Mucosa of descending colon (tissue), 3 donors: ENCODE data around the gene SDF4. TPM values are rescaled to one million over a fixed set of nuclear protein-coding genes. Genes with fewer than 3 reads are reported as not detected.

Experiments used
- ATAC-seq: fragments of 200-7000 bp; cut with Tn5 transposase; one replicate; pipeline ENCODE4 v1.9.1; 2020; ENCODE audit warnings: mild to moderate bottlenecking, moderate library complexity
- DNase-seq, 3 donors: peaks; one replicate each; pipeline ENCODE4 v3.0.0-alpha.2; 2020
- H3K36me3 ChIP-seq: fragments of 200-600 bp; one replicate; pipeline ENCODE4 v1.8.0; 2021; ENCODE audit warnings: low read depth, mild to moderate bottlenecking
- H3K4me1 ChIP-seq: fragments of 200-600 bp; one replicate; pipeline ENCODE4 v1.8.0; 2021; ENCODE audit warnings: low read depth, mild to moderate bottlenecking
- H3K4me3 ChIP-seq: fragments of 200-600 bp; one replicate; pipeline ENCODE4 v1.8.0; 2021; ENCODE audit warnings: mild to moderate bottlenecking
- H3K9me3 ChIP-seq: fragments of 200-600 bp; one replicate; pipeline ENCODE4 v1.8.0; 2021; ENCODE audit warnings: mild to moderate bottlenecking
- intact Hi-C, 2 donors: fragments of 100-400 bp; cut with DNase I in 1 of 2; cut with micrococcal nuclease in 1 of 2; formaldehyde crosslinking; loops; one replicate each; pipeline versions ENCODE4 v1.11.0 to v1.11.1; 2022; cut with DNase I, micrococcal nuclease
- total RNA-seq, 3 donors: library from RNA; stranded (reverse); fragmentation: NEBNext Ultra II Directional in 2 of 3; extraction: Animal tissue kit (Norgen Biotek cat#: 25700) in 2 of 3; gene quantifications; one replicate each; pipeline versions ENCODE4 v1.2.1 to v1.2.4, GENCODE V29; 2021 to 2023
- TF ChIP-seq, protein P1 (sequence below): fragments of 200-600 bp; IDR thresholded peaks from one replicate; pipeline ENCODE4 v1.8.0; 2022; ENCODE audit warnings: antibody characterized with exemption, mild to moderate bottlenecking
- donor health status: DM: no; HTN: no; CAD: no; lungs with moderate emphysema.
- donor health status: DM: no; HTN: no; CAD: no.
- donor health status: DM: no; HTN: yes; CAD: no.

The SDF4 gene
- total RNA-seq, 3 donors from 2014 or later: 169 to 257 (median 226) TPM

DNA sequence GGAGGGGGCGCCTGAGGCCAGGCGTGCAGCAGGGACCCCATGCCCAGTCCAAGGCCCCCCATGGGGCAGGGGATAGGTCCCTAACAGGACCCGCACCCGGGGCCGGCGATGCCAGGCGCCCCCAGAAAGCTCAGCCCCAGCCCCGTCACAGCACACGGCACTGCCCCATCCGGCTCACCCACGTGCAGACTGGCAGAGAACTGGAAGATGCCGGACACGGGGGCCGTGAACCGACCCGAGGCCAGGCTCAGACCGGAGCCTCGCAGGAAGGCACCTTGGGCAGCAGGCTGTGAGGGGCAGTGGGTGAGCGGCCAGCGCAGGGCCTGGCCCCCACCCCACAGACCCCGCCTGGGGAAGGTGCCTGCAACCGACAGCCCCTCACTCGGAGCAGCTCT, 11.5 kb upstream of the SDF4 start:
- intact Hi-C loops: no loop called here
- ATAC-seq (no peak), DNase-seq (no peak)
- Histone ChIP-seq H3K9me3 (no peaks in the 10 kb centered on the region), H3K36me3 (no peaks in the 10 kb centered on the region), H3K4me1 (peaks cover 10% of the 10 kb centered on the region), H3K4me3 (no peak overlapping the region)
- TF ChIP-seq, protein P1, sequence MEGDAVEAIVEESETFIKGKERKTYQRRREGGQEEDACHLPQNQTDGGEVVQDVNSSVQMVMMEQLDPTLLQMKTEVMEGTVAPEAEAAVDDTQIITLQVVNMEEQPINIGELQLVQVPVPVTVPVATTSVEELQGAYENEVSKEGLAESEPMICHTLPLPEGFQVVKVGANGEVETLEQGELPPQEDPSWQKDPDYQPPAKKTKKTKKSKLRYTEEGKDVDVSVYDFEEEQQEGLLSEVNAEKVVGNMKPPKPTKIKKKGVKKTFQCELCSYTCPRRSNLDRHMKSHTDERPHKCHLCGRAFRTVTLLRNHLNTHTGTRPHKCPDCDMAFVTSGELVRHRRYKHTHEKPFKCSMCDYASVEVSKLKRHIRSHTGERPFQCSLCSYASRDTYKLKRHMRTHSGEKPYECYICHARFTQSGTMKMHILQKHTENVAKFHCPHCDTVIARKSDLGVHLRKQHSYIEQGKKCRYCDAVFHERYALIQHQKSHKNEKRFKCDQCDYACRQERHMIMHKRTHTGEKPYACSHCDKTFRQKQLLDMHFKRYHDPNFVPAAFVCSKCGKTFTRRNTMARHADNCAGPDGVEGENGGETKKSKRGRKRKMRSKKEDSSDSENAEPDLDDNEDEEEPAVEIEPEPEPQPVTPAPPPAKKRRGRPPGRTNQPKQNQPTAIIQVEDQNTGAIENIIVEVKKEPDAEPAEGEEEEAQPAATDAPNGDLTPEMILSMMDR: no peak

DNA sequence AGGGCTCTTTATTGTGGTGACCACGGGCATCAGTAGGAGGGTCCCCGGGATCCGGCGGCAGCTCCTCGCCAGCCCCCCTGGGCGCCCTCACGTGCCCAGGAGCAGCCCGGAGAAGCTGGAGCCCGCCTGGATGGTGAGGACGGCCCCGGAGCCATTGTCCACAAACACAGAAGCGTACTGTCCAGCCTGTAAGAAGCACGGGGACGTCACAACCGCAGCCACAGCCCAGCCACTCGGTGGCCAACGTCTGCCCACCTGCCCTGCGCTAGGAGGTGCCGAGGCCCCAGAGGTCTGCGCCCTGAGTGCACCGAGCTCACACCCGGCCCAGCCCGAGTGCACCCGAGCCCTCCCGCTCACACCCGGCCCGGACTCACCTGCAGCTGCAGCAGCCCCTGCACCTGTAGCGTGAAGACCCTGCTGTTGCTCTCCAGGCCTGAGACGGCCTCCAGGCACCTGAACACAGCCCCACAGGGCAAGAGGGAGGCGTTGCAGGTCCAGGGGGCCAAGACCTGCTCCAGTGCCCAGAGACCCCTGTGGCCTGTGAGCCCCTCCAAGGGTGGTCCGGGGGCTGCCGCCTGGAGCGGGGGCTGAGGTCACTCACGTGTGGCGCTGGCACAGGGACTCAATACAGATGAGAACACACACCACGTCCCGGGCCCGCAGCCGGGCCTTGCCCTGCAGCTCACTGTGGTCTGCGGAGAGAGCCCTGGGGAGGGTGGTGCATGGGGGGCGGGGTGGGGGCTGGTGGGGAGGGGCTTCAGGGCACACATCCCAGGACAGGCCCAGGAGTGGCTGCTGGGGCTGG, 10.9 kb upstream of the SDF4 start:
- ATAC-seq: no peak
- TF ChIP-seq, protein P1: no peak
- intact Hi-C loops: no loop called here
- no peak for DNase-seq
- H3K4me3 ChIP-seq: no peak overlapping the region
- H3K4me1 ChIP-seq: peaks cover 16% of the 10 kb centered on the region
- H3K36me3 ChIP-seq: no peaks in the 10 kb centered on the region
- H3K9me3 ChIP-seq: no peaks in the 10 kb centered on the region

DNA sequence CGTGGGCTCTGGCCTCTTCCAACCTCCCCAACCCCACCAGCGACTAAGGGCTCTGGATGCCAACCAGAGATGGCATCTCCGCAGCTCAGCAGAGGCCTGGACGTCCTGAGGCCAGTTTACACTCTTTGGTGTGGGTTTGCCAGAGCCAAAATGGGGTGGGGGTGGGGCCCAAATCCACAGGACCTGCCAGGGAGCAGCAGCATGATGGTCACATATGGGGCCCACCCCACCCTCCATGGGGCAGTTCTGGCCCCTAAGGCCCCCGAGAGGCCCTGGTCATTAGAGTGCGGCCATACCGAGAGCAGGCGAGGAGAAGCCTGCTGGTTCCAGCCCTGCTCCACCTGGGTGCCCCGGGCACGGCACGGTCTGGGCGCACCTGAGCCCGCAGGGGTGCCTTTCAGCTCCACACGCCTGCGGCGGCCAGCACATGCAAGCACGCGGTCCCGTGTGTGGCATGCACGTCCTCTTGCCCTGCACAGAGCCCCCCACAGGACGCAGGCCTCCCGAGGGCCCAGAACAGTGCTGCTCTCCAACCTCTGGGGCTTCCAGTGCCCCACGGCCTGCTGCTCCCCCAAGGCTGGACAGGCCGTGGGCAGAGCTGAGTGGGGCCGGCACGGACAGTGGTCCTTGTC, 9.9 kb upstream of the SDF4 start:
- no peaks in the 10 kb centered on the region for H3K9me3 ChIP-seq
- no peak for DNase-seq
- no peak for ATAC-seq
- H3K4me3 ChIP-seq: no peak overlapping the region
- H3K36me3 ChIP-seq: no peaks in the 10 kb centered on the region
- peaks cover 24% of the 10 kb centered on the region for H3K4me1 ChIP-seq
- intact Hi-C loops: no loop called here
- TF ChIP-seq, protein P1: no peak

DNA sequence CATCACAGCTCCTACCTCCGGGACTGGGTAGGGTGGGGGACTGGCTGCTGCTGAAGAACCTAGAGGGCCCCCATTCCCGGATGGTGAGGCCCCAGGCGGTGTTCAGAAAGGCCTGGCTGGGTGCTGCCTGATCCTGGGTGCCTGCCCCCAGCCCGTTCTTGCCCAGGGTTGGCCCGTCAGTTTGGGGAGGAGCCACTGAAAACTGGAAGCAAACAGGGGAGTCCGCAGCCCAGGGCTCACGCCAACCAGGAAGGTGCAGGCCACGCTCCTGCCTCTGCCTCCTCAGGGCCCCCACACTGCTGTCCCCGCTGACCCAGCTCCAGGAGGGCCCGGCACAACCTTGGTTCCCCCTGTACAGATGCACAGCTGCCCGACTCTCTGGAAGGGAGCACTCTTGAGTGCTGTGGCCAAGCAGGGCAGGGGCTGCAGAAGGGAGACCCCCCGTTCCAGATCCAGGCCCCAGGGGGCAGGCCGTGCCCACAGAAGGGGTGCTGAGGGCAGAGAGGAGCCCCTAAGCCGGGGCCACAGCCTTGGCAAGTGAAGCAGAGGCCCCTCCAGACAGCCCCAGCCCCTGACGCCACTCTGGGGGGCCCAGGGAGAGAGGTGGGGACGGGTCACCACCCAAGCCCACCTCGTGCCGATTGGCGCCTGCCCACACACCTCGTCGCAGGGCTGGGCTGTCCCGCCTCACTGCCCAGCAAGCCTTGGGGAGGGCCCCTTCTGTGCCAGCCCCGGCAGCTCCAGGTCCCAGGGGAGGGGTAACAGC, 9.2 kb upstream of the SDF4 start:
- TF ChIP-seq, protein P1: no peak
- no peak for DNase-seq
- intact Hi-C loops: no loop called here
- ATAC-seq: no peak
- H3K36me3 ChIP-seq: no peaks in the 10 kb centered on the region
- no peaks in the 10 kb centered on the region for H3K9me3 ChIP-seq
- peaks cover 19% of the 10 kb centered on the region for H3K4me1 ChIP-seq
- H3K4me3 ChIP-seq: no peak overlapping the region

DNA sequence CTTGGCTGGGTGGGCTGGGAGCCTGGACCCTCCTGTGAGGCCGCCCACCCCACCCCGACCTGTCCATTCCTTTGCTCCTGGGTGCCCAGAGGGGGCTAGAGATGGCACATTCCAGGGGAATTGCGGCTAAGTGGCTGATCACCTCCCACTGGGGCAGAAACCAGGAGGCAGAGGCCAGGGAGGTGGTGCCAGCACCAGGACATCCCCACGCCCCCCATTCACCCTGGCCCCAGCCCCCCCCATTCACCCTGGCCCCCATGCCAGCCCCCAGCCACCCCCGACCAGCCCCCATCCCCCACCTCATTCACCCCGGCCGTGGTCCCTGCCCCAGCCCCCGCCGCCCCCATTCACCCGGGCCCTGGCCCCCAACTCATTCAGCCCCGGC, 8.5 kb upstream of the SDF4 start:
- ATAC-seq (no peak), DNase-seq (no peak)
- H3K4me1 ChIP-seq: peaks cover 19% of the 10 kb centered on the region
- intact Hi-C loops: no loop called here
- H3K36me3 ChIP-seq: no peaks in the 10 kb centered on the region
- H3K9me3 ChIP-seq: no peaks in the 10 kb centered on the region
- TF ChIP-seq, protein P1: no peak
- H3K4me3 ChIP-seq: no peak overlapping the region
